SJSA1 (cell line): Measurements from ENCODE around the gene AAR2. TPM values are rescaled to one million over a fixed set of nuclear protein-coding genes. Genes with fewer than 3 reads are reported as not detected.

Experiments
- DNase-seq, 2 experiments: peaks; one replicate each; pipeline ENCODE4 v3.0.0-alpha.2; 2015 to 2020; ENCODE audit warnings: low spot score in 2 of 2, low read depth in 1 of 2
- H3K27ac ChIP-seq: fragments of 250-450 bp; sonication (Bioruptor Pico); 2 replicates; pipeline ENCODE4 v1.5.1; 2020; ENCODE audit warnings: mild to moderate bottlenecking, moderate library complexity
- H3K27me3 ChIP-seq: fragments of 250-450 bp; sonication (Bioruptor Pico); replicated peaks from 2 replicates; pipeline ENCODE4 v1.5.1; 2020; ENCODE audit warnings: mild to moderate bottlenecking, moderate library complexity
- H3K36me3 ChIP-seq: fragments of 250-450 bp; sonication (Bioruptor Pico); 2 replicates; pipeline ENCODE4 v1.5.1; 2020; ENCODE audit warnings: mild to moderate bottlenecking
- H3K4me1 ChIP-seq: fragments of 250-450 bp; sonication (Bioruptor Pico); replicated peaks from 2 replicates; pipeline ENCODE4 v1.6.1; 2021; ENCODE audit warnings: mild to moderate bottlenecking
- H3K4me3 ChIP-seq: fragments of 250-450 bp; sonication (Bioruptor Pico); 2 replicates; pipeline ENCODE4 v1.5.1; 2020; ENCODE audit warnings: mild to moderate bottlenecking
- H3K9me3 ChIP-seq: fragments of 250-450 bp; sonication (Bioruptor Pico); replicated peaks from 2 replicates; pipeline ENCODE4 v1.5.1; 2020; ENCODE audit warnings: mild to moderate bottlenecking
- total RNA-seq: library from RNA; depleted of rRNA; stranded (reverse); fragments of >200 nt; shearing (Covaris generic); gene quantifications from 2 replicates; pipeline ENCODE4 v1.2.3, GENCODE V29; 2014

AAR2 gene
- total RNA-seq, 1 experiment from 2014 or later = 32.0 TPM

- H3K9me3 ChIP-seq = no peaks in the 10 kb centered on the region
- H3K27me3 ChIP-seq = no peaks in the 10 kb centered on the region
- no peak overlapping the region for H3K27ac ChIP-seq
- no peaks in the 10 kb centered on the region for H3K36me3 ChIP-seq
- H3K4me1 ChIP-seq = no peaks in the 10 kb centered on the region
- no peak for DNase-seq
- no peak overlapping the region for H3K4me3 ChIP-seq
Measured at GRCh38 chr20:36208257-36208656, 28.0 kb upstream of the AAR2 start.

GRCh38 chr20:36210436-36211021, 25.7 kb upstream of the AAR2 start:
- Histone ChIP-seq H3K36me3 (no peaks in the 10 kb centered on the region), H3K27ac (no peak overlapping the region), H3K9me3 (no peaks in the 10 kb centered on the region), H3K4me1 (no peaks in the 10 kb centered on the region), H3K27me3 (no peaks in the 10 kb centered on the region), H3K4me3 (no peak overlapping the region)
- no peak for DNase-seq

- Histone ChIP-seq H3K9me3 (no peaks in the 10 kb centered on the region), H3K4me1 (no peaks in the 10 kb centered on the region), H3K27me3 (no peaks in the 10 kb centered on the region), H3K36me3 (no peaks in the 10 kb centered on the region), H3K4me3 (no peak overlapping the region), H3K27ac (no peak overlapping the region)
- DNase-seq = no peak
Measured at GRCh38 chr20:36213362-36213761, 22.9 kb upstream of the AAR2 start.

- Histone ChIP-seq H3K9me3 (no peaks in the 10 kb centered on the region), H3K36me3 (no peaks in the 10 kb centered on the region), H3K27me3 (no peaks in the 10 kb centered on the region), H3K4me3 (no peak overlapping the region), H3K4me1 (no peaks in the 10 kb centered on the region), H3K27ac (no peak overlapping the region)
- no peak for DNase-seq
Measured at GRCh38 chr20:36214684-36215256, 21.5 kb upstream of the AAR2 start.

- Histone ChIP-seq H3K36me3 (no peaks in the 10 kb centered on the region), H3K4me1 (no peaks in the 10 kb centered on the region), H3K27ac (no peak overlapping the region), H3K4me3 (no peak overlapping the region), H3K27me3 (no peaks in the 10 kb centered on the region), H3K9me3 (no peaks in the 10 kb centered on the region)
- DNase-seq = no peak
Measured at GRCh38 chr20:36215778-36216177, 20.5 kb upstream of the AAR2 start.

- H3K4me1 ChIP-seq = no peaks in the 10 kb centered on the region
- no peaks in the 10 kb centered on the region for H3K27me3 ChIP-seq
- DNase-seq = no peak
- H3K36me3 ChIP-seq = no peaks in the 10 kb centered on the region
- no peaks in the 10 kb centered on the region for H3K9me3 ChIP-seq
- H3K4me3 ChIP-seq = no peak overlapping the region
- no peak overlapping the region for H3K27ac ChIP-seq
Measured at GRCh38 chr20:36216314-36217025, 19.8 kb upstream of the AAR2 start.

GRCh38 chr20:36217226-36217625, 19.1 kb upstream of the AAR2 start:
- DNase-seq = no peak
- Histone ChIP-seq H3K9me3 (no peaks in the 10 kb centered on the region), H3K27me3 (no peaks in the 10 kb centered on the region), H3K27ac (no peak overlapping the region), H3K4me3 (no peak overlapping the region), H3K4me1 (no peaks in the 10 kb centered on the region), H3K36me3 (no peaks in the 10 kb centered on the region)

- Histone ChIP-seq H3K4me3 (no peak overlapping the region), H3K36me3 (no peaks in the 10 kb centered on the region)
- DNase-seq = no peak
Measured at GRCh38 chr20:36218380-36219064, 17.8 kb upstream of the AAR2 start.

GRCh38 chr20:36219671-36220220, 16.5 kb upstream of the AAR2 start:
- Histone ChIP-seq H3K36me3 (no peaks in the 10 kb centered on the region), H3K27me3 (no peaks in the 10 kb centered on the region), H3K4me1 (no peaks in the 10 kb centered on the region), H3K9me3 (no peaks in the 10 kb centered on the region; the same call in 1 of the 2 replicates), H3K27ac (no peak overlapping the region), H3K4me3 (no peak overlapping the region)
- no peak for DNase-seq

More at GRCh38 chr20:36218380-36219064, 17.8 kb upstream of the AAR2 start:
- Histone ChIP-seq H3K27ac (no peak overlapping the region), H3K9me3 (no peaks in the 10 kb centered on the region), H3K27me3 (no peaks in the 10 kb centered on the region), H3K4me1 (no peaks in the 10 kb centered on the region)

- Histone ChIP-seq H3K27ac (no peak overlapping the region), H3K36me3 (no peaks in the 10 kb centered on the region), H3K9me3 (no peaks in the 10 kb centered on the region; the same call in 1 of the 2 replicates)
Measured at GRCh38 chr20:36225666-36226065, 10.6 kb upstream of the AAR2 start.

GRCh38 chr20:36228770-36229169, 7.5 kb upstream of the AAR2 start:
- no peak for DNase-seq
- no peak overlapping the region for H3K4me3 ChIP-seq

More at GRCh38 chr20:36225666-36226065, 10.6 kb upstream of the AAR2 start:
- Histone ChIP-seq H3K27me3 (no peaks in the 10 kb centered on the region), H3K4me3 (no peak overlapping the region), H3K4me1 (no peaks in the 10 kb centered on the region)
- DNase-seq = no peak

GRCh38 chr20:36230019-36230418, 6.3 kb upstream of the AAR2 start:
- no peak for DNase-seq
- H3K4me1 ChIP-seq = no peaks in the 10 kb centered on the region
- no peaks in the 10 kb centered on the region for H3K27me3 ChIP-seq
- no peak overlapping the region for H3K4me3 ChIP-seq
- H3K27ac ChIP-seq = no peak overlapping the region
- no peaks in the 10 kb centered on the region for H3K36me3 ChIP-seq
- no peaks in the 10 kb centered on the region for H3K9me3 ChIP-seq

More at GRCh38 chr20:36228770-36229169, 7.5 kb upstream of the AAR2 start:
- no peaks in the 10 kb centered on the region for H3K27me3 ChIP-seq
- H3K4me1 ChIP-seq = no peaks in the 10 kb centered on the region
- H3K27ac ChIP-seq = no peak overlapping the region
- no peaks in the 10 kb centered on the region for H3K36me3 ChIP-seq
- H3K9me3 ChIP-seq = no peaks in the 10 kb centered on the region; the same call in 1 of the 2 replicates

GRCh38 chr20:36231331-36231730, 4.9 kb upstream of the AAR2 start:
- H3K36me3 ChIP-seq = peaks cover under 1% of the 10 kb centered on the region
- no peaks in the 10 kb centered on the region for H3K9me3 ChIP-seq
- no peaks in the 10 kb centered on the region for H3K27me3 ChIP-seq
- H3K27ac ChIP-seq = no peak overlapping the region
- H3K4me1 ChIP-seq = peaks cover 4% of the 10 kb centered on the region
- H3K4me3 ChIP-seq = no peak overlapping the region
- no peak for DNase-seq
